Esophagus squamous epithelium (tissue), 5 donors: Measurements from ENCODE around the gene PA2G4. TPM values are rescaled to one million over a fixed set of nuclear protein-coding genes. Genes with fewer than 3 reads are reported as not detected.

ENCODE experiments used
- DNase-seq: peaks from one replicate; lab custom pipeline; 2025; lab: John Stamatoyannopoulos, UW
- H3K27ac ChIP-seq, 4 donors: fragments of 200-600 bp; sonication (generic); one replicate each; pipeline ENCODE4 v1.5.1; 2016 to 2019; ENCODE audit warnings: mild to moderate bottlenecking in 1 of 4
- H3K27me3 ChIP-seq, 4 donors: fragments of 200-600 bp; sonication (generic); 1 replicate in 3 of 4; 2 replicates in 1 of 4; pipeline versions ENCODE4 v1.5.1 to v1.6.0; 2017 to 2021; ENCODE audit warnings: antibody characterized with exemption in 1 of 4
- H3K36me3 ChIP-seq, 3 donors: fragments of 200-600 bp; sonication (generic); one replicate each; pipeline ENCODE4 v1.5.1; 2016 to 2019
- H3K4me1 ChIP-seq, 3 donors: fragments of 200-600 bp; sonication (generic); one replicate each; pipeline ENCODE4 v1.5.1; 2017 to 2019
- H3K4me3 ChIP-seq, 4 donors: fragments of 200-600 bp; sonication (generic); 1 replicate in 3 of 4; 2 replicates in 1 of 4; pipeline ENCODE4 v1.5.1; 2016 to 2019; ENCODE audit warnings: mild to moderate bottlenecking in 2 of 4, moderate library complexity in 1 of 4
- H3K9me3 ChIP-seq, 3 donors: fragments of 200-600 bp; sonication (generic); one replicate each; pipeline ENCODE4 v1.5.1; 2016 to 2019
- CTCF ChIP-seq, 6 experiments: fragments of 450-650 bp in 4 of 6; fragments of 200-600 bp in 2 of 6; sonication (generic) in 2 of 6; IDR thresholded peaks; one replicate each; pipeline ENCODE4 v1.5.1; 2016 to 2019; ENCODE audit warnings: antibody characterized with exemption in 6 of 6, mild to moderate bottlenecking in 4 of 6, moderate library complexity in 4 of 6
- POLR2A ChIP-seq, 4 donors: fragments of 450-650 bp; IDR thresholded peaks; one replicate each; pipeline ENCODE4 v1.6.1; 2017; ENCODE audit warnings: antibody characterized with exemption in 4 of 4, mild to moderate bottlenecking in 4 of 4, moderate library complexity in 3 of 4
- WGBS, 2 donors: methylation state at CpG; one replicate each; pipeline ENCODE4 v1.1.5; 2018; 5-methylcytosine and 5-hydroxymethylcytosine counted together
- intact Hi-C: fragments of 100-400 bp; cut with DNase I; formaldehyde crosslinking; loops from one replicate; pipeline ENCODE4 v1.15.0; 2022
- total RNA-seq, 4 donors: library from RNA; depleted of rRNA; stranded (reverse); fragments of >200 nt; gene quantifications; one replicate each; pipeline ENCODE4 v1.1.0, GENCODE V29; 2016
- donor health status: DM: yes; HTN: yes; CAD: no.

The PA2G4 gene
- total RNA-seq, 4 donors from 2014 or later, result 89.3 to 206 (median 176) TPM

GRCh38 chr12:56099787-56100186 lies 4.6 kb upstream of the PA2G4 start:
- TF ChIP-seq CTCF (IDR thresholded peaks at IDR 0.05) (no peak), POLR2A (IDR thresholded peaks at IDR 0.05) (no peak)
- H3K27me3 ChIP-seq, result no peaks in the 10 kb centered on the region
- H3K27ac ChIP-seq, result peak overlapping the region in 3 of 4 donors; percentile 28 to 43 (median 36)
- WGBS, 2 donors, result 67 to 89% methylated on average over 3 to 4 of the region's 4 CpGs
- intact Hi-C loops, result loop anchor here (10.0 kb wide), 1 partner anchor 55 kb away; the partner anchor contains the start of gene RPS26
- peaks cover 0 to 78% (median 0%) of the 10 kb centered on the region in 3 donors for H3K36me3 ChIP-seq
- peaks cover 0 to 37% (median 7%) of the 10 kb centered on the region in 3 donors for H3K4me1 ChIP-seq
- no peak overlapping the region for H3K4me3 ChIP-seq
- no peaks in the 10 kb centered on the region for H3K9me3 ChIP-seq
- DNase-seq, result no peak

- peaks cover 0 to 66% (median 0%) of the 10 kb centered on the region in 3 donors for H3K36me3 ChIP-seq
- H3K27ac ChIP-seq, result no peak overlapping the region
- WGBS, 2 donors, result 84% methylated on average over 11 to 14 of the region's 14 CpGs
- no peak overlapping the region for H3K4me3 ChIP-seq
- no peaks in the 10 kb centered on the region for H3K9me3 ChIP-seq
- intact Hi-C loops, result loop anchor here (10.0 kb wide), 1 partner anchor 56 kb away; the partner anchor contains the start of gene RPS26
- H3K27me3 ChIP-seq, result no peaks in the 10 kb centered on the region
- TF ChIP-seq POLR2A (IDR thresholded peaks at IDR 0.05) (no peak), CTCF (IDR thresholded peaks at IDR 0.05) (no peak)
- H3K4me1 ChIP-seq, result peaks cover 10 to 48% (median 17%) of the 10 kb centered on the region in 3 donors
- DNase-seq, result no peak
Observed at GRCh38 chr12:56101045-56101444, 3.3 kb upstream of the PA2G4 start.

GRCh38 chr12:56102683-56103065 lies 1.7 kb upstream of the PA2G4 start:
- Histone ChIP-seq H3K4me1 (peaks cover 10 to 61% (median 25%) of the 10 kb centered on the region in 3 donors), H3K27ac (peak overlapping the region in 3 of 4 donors; percentile 22 to 94 (median 94)), H3K36me3 (peaks cover 0 to 66% (median 7%) of the 10 kb centered on the region in 3 donors), H3K9me3 (no peaks in the 10 kb centered on the region), H3K4me3 (no peak overlapping the region), H3K27me3 (no peaks in the 10 kb centered on the region)
- intact Hi-C loops, result loop anchor here (10.0 kb wide), 1 partner anchor 58 kb away; the partner anchor contains the start of gene RPS26
- WGBS, 2 donors, result 67 to 73% methylated on average over 1 of the region's 1 CpG
- no peak for DNase-seq
- TF ChIP-seq CTCF (IDR thresholded peaks at IDR 0.05), result no peak
- no peak for TF ChIP-seq POLR2A (IDR thresholded peaks at IDR 0.05)

- H3K36me3 ChIP-seq, result peaks cover 0 to 66% (median 12%) of the 10 kb centered on the region in 3 donors
- no peak for DNase-seq
- intact Hi-C loops, result loop anchor here (10.0 kb wide), 1 partner anchor 58 kb away; the partner anchor contains the start of gene RPS26
- no peaks in the 10 kb centered on the region for H3K9me3 ChIP-seq
- WGBS, 2 donors, result 38 to 41% methylated on average over 6 of the region's 6 CpGs
- peak overlapping the region; percentile 90 to 95 (median 94) for H3K27ac ChIP-seq
- H3K4me1 ChIP-seq, result peaks cover 10 to 61% (median 25%) of the 10 kb centered on the region in 3 donors
- no peaks in the 10 kb centered on the region for H3K27me3 ChIP-seq
- TF ChIP-seq CTCF (IDR thresholded peaks at IDR 0.05), result no peak
- no peak for TF ChIP-seq POLR2A (IDR thresholded peaks at IDR 0.05)
- H3K4me3 ChIP-seq, result peak overlapping the region; percentile 85 to 97 (median 89)
Observed at GRCh38 chr12:56103066-56103711, 1.2 kb upstream of the PA2G4 start.

- no peak for TF ChIP-seq POLR2A (IDR thresholded peaks at IDR 0.05)
- no peak for TF ChIP-seq CTCF (IDR thresholded peaks at IDR 0.05)
- no peak for DNase-seq
- H3K4me1 ChIP-seq, result peaks cover 10 to 61% (median 25%) of the 10 kb centered on the region in 3 donors
- peak overlapping the region; percentile 85 to 97 (median 89) for H3K4me3 ChIP-seq
- H3K27ac ChIP-seq, result peak overlapping the region; percentile 90 to 95 (median 94)
- H3K36me3 ChIP-seq, result peaks cover 0 to 66% (median 17%) of the 10 kb centered on the region in 3 donors
- no peaks in the 10 kb centered on the region for H3K9me3 ChIP-seq
- 1 to 2% methylated on average over 8 of the region's 8 CpGs for WGBS, 2 donors
- intact Hi-C loops, result loop anchor here (10.0 kb wide), 1 partner anchor 59 kb away; the partner anchor contains the start of gene RPS26
- no peaks in the 10 kb centered on the region for H3K27me3 ChIP-seq
Observed at GRCh38 chr12:56103823-56104108, 593 bp upstream of the PA2G4 start.
